Smooth muscle cell (in vitro differentiated cells): Measurements from ENCODE around the gene WAS. TPM values are rescaled to one million over a fixed set of nuclear protein-coding genes. Genes with fewer than 3 reads are reported as not detected.
"Not testable (repeated sequence)": the region's sequence is repeated elsewhere in the genome, so short reads cannot be mapped to it uniquely, and the experiment has no call there.

Experiments
- DNase-seq: peaks from one replicate; lab custom pipeline; 2025; ENCODE audit not compliant: unreplicated experiment; lab: John Stamatoyannopoulos, UW
- H2AFZ ChIP-seq: fragments of 200-600 bp; sonication (generic); 2 replicates; pipeline ENCODE4 v1.6.0; 2016; ENCODE audit warnings: antibody characterized with exemption, low read depth, mild to moderate bottlenecking
- H3F3A ChIP-seq: fragments of 200-600 bp; sonication (generic); 2 replicates; pipeline ENCODE4 v1.6.0; 2017; ENCODE audit warnings: antibody characterized with exemption, low read depth
- H3K27ac ChIP-seq: fragments of 200-600 bp; sonication (generic); 2 replicates; pipeline ENCODE4 v1.5.1; 2016; ENCODE audit warnings: low read depth, mild to moderate bottlenecking
- H3K27me3 ChIP-seq: fragments of 200-600 bp; sonication (generic); 2 replicates; pipeline ENCODE4 v1.6.1; 2016; ENCODE audit warnings: low read depth, mild to moderate bottlenecking
- H3K36me3 ChIP-seq: fragments of 200-600 bp; sonication (generic); 2 replicates; pipeline ENCODE4 v1.5.1; 2016; ENCODE audit warnings: low read depth
- H3K4me1 ChIP-seq: fragments of 200-600 bp; sonication (generic); 2 replicates; pipeline ENCODE4 v1.5.1; 2016; ENCODE audit warnings: low read depth
- H3K4me2 ChIP-seq: fragments of 200-600 bp; sonication (generic); 2 replicates; pipeline ENCODE4 v1.6.0; 2016; ENCODE audit warnings: mild to moderate bottlenecking
- H3K4me3 ChIP-seq: fragments of 200-600 bp; sonication (generic); 2 replicates; pipeline ENCODE4 v1.5.1; 2016; ENCODE audit warnings: mild to moderate bottlenecking
- H3K79me2 ChIP-seq: fragments of 200-600 bp; sonication (generic); 2 replicates; pipeline ENCODE4 v1.6.0; 2016; ENCODE audit warnings: low read depth, mild to moderate bottlenecking
- H3K9ac ChIP-seq: fragments of 200-600 bp; sonication (generic); 2 replicates; pipeline ENCODE4 v1.6.0; 2016; ENCODE audit warnings: low read depth
- H3K9me3 ChIP-seq: fragments of 200-600 bp; sonication (generic); replicated peaks from 2 replicates; pipeline ENCODE4 v1.5.1; 2016; ENCODE audit warnings: low read depth
- H4K20me1 ChIP-seq: fragments of 200-600 bp; sonication (generic); 2 replicates; pipeline ENCODE4 v1.6.0; 2016; ENCODE audit warnings: low read depth
- WGBS: methylation state at CpG from one replicate; pipeline ENCODE4 v1.1.7; 2016; ENCODE audit warnings: low lambda C conversion rate; 5-methylcytosine and 5-hydroxymethylcytosine counted together
- polyA plus RNA-seq: library from polyadenylated mRNA; unstranded; fragments of >200 nt; fragmentation: Nextera tagmentation; extraction: Ambion mirVana; gene quantifications from 2 replicates; pipeline ENCODE4 v1.2.1, GENCODE V29; 2016
- total RNA-seq: library from RNA; depleted of rRNA; stranded (reverse); fragments of >200 nt; gene quantifications from 2 replicates; pipeline ENCODE4 v1.2.3, GENCODE V29; 2014
- TF ChIP-seq, protein P1 (sequence below): fragments of 200-600 bp; sonication (generic); IDR thresholded peaks from 2 replicates; pipeline ENCODE4 v1.5.1; 2017; ENCODE audit warnings: borderline replicate concordance, mild to moderate bottlenecking, antibody characterized with exemption; ENCODE audit not compliant: insufficient read depth, poor library complexity, severe bottlenecking

WAS gene
- total and polyA plus RNA-seq, 2 experiments from 2014 or later, result 0.24 to 0.54 TPM

DNA sequence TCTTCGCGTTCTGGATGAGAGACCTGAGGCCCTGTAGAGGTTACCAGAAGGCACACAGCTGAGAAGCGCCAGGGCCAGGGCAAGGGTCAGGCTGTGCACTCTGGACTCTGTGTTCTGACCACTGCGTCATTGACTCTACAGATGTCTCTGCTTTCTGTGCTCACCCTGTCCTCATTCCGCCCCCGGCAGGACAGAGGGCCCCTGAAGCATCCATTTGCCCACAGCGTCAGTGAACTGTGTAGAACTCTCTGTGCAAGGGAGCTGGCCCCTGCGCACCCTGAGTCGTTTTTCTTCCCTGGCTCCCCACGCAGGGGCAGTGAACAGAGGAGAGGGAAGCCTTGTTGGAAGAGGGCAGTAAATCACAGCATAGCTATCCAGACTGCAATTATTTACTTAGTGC, 6.1 kb upstream of the WAS start:
- Histone ChIP-seq H2AFZ (no peak overlapping the region), H4K20me1 (no peaks in the 10 kb centered on the region), H3K9ac (no peak overlapping the region), H3F3A (no peaks in the 10 kb centered on the region), H3K9me3 (no peaks in the 10 kb centered on the region), H3K27me3 (no peaks in the 10 kb centered on the region), H3K36me3 (no peaks in the 10 kb centered on the region), H3K79me2 (no peaks in the 10 kb centered on the region), H3K4me2 (peak overlapping the region; percentile 86), H3K27ac (no peak overlapping the region), H3K4me1 (no peaks in the 10 kb centered on the region), H3K4me3 (peak overlapping the region; percentile 63)
- TF ChIP-seq, protein P1, sequence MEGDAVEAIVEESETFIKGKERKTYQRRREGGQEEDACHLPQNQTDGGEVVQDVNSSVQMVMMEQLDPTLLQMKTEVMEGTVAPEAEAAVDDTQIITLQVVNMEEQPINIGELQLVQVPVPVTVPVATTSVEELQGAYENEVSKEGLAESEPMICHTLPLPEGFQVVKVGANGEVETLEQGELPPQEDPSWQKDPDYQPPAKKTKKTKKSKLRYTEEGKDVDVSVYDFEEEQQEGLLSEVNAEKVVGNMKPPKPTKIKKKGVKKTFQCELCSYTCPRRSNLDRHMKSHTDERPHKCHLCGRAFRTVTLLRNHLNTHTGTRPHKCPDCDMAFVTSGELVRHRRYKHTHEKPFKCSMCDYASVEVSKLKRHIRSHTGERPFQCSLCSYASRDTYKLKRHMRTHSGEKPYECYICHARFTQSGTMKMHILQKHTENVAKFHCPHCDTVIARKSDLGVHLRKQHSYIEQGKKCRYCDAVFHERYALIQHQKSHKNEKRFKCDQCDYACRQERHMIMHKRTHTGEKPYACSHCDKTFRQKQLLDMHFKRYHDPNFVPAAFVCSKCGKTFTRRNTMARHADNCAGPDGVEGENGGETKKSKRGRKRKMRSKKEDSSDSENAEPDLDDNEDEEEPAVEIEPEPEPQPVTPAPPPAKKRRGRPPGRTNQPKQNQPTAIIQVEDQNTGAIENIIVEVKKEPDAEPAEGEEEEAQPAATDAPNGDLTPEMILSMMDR, result no peak
- DNase-seq, result no peak
- WGBS, result 73% methylated on average over 10 of the region's 10 CpGs

DNA sequence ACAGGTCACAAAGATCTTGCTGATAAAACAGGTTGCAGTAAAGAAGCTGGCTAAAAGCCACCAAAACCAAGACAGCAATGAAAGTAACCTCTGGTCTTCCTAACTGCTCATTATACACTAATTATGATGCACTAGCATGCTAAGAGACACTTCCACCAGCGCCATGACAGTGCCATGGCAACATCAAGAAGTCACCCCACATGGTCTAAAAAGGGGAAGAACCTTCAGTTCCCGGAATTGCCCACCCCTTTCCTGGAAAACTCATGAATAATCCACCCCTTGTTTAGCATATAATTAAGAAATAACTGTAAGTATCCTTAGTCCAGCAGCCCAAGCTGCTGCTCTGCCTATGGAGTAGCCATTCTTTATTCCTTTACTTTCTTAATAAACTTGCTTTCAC, 3.1 kb upstream of the WAS start:
- not testable (repeated sequence) for H2AFZ ChIP-seq, H3K27me3 ChIP-seq, H3K4me3 ChIP-seq, H3K27ac ChIP-seq, H3K79me2 ChIP-seq, H3K4me1 ChIP-seq, H3F3A ChIP-seq, H3K9ac ChIP-seq, DNase-seq, H3K9me3 ChIP-seq, H4K20me1 ChIP-seq, H3K4me2 ChIP-seq, H3K36me3 ChIP-seq
- WGBS, result 46% methylated on average over 2 of the region's 2 CpGs

DNA sequence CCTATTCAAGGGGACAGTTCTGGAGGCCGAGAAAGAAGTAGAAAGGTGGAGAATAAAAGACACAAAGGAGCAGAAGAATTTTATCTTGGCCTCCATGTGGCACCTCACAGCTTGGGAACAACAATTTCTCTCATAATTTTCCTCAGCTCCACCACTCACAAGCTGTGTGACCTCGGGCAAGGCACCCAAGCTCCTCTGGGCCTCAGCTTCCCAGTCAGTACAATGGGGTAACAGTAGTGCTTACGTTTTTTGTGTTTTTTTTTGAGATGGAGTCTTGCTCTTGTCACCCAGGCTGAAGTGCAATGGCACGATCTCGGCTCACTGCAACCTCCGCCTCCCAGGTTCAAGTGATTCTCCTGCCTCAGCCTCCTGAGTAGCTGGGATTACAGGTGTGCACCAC, 2.7 kb upstream of the WAS start:
- H4K20me1 ChIP-seq, H3K4me2 ChIP-seq, H2AFZ ChIP-seq, H3K4me3 ChIP-seq, H3K27ac ChIP-seq, DNase-seq, H3K4me1 ChIP-seq, H3K36me3 ChIP-seq, H3F3A ChIP-seq, H3K79me2 ChIP-seq, H3K27me3 ChIP-seq, H3K9me3 ChIP-seq, H3K9ac ChIP-seq: not testable (repeated sequence)
- WGBS, result 80% methylated on average over 6 of the region's 6 CpGs

DNA sequence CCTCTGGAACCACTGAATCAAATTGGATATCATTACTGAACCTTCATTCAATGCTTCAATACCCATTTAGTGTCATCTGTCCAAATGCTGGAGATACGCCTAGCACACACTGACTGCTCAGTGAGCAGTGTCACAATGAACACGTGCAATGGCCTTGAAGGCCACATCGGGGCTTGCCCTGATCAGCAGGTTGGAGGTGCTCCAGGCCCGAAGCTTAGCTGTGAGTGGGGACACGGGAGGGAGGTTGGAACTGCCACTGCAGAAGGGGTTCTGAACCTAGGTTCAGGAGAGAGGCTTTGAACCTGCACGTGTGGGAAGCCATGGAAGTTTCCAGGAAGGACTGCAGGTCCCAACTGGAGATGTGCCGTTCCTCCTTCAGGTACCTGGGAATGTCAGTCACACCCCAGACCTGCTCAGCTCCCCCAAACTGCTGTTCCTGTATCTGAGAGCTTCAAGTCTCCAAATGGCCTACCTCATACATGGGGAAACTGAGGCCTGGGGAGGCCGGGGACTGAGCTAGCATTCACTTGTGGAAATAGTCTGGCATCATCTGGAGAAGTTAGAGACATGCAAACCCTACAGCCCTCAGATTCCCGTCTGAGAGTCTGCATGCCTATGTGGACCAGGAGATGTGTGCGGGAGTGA, 1.9 kb upstream of the WAS start:
- no peak overlapping the region for H3K4me2 ChIP-seq
- H3K27me3 ChIP-seq, result no peaks in the 10 kb centered on the region
- no peaks in the 10 kb centered on the region for H3K9me3 ChIP-seq
- H3K4me3 ChIP-seq, result no peak overlapping the region
- no peaks in the 10 kb centered on the region for H3K36me3 ChIP-seq
- H4K20me1 ChIP-seq, result no peaks in the 10 kb centered on the region
- H3K79me2 ChIP-seq, result no peaks in the 10 kb centered on the region
- no peak overlapping the region for H3K9ac ChIP-seq
- no peak overlapping the region for H3K27ac ChIP-seq
- TF ChIP-seq, protein P1, result no peak
- 81% methylated on average over 10 of the region's 10 CpGs for WGBS
- DNase-seq, result no peak
- no peaks in the 10 kb centered on the region for H3K4me1 ChIP-seq
- no peaks in the 10 kb centered on the region for H3F3A ChIP-seq
- no peak overlapping the region for H2AFZ ChIP-seq

DNA sequence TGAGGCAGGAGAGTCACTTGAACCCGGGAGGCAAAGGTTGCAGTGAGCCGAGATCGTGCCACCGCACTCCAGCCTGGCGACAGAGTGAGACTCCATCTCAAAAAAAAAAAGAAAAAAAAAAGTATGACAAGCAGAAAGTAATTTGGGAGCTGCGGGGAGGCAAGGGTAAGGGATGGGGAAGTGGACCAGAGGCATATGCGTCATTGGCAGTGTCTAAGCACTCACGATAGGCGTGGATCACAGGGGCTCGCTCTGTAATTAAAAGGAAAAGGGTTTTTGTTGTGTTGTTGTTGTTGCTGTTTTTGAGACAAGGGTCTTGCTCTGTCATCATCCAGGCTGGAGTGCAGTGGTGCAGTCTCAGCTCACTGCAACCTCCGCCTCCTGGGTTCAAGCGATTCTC, 804 bp upstream of the WAS start:
- not testable (repeated sequence) for H3K27ac ChIP-seq, DNase-seq, H3K4me3 ChIP-seq, H4K20me1 ChIP-seq, H3F3A ChIP-seq, H3K9me3 ChIP-seq, H3K9ac ChIP-seq, H3K79me2 ChIP-seq, H2AFZ ChIP-seq, H3K4me2 ChIP-seq, H3K36me3 ChIP-seq, H3K4me1 ChIP-seq, H3K27me3 ChIP-seq
- WGBS, result 88% methylated on average over 12 of the region's 12 CpGs
